NCI-H524 treated with DMSO at 0.1 percent for 48 hours (cell line): Measurements from ENCODE around the gene CADM2.
"Not testable (repeated sequence)": the region's sequence is repeated elsewhere in the genome, so short reads cannot be mapped to it uniquely, and the experiment has no call there.

Experiments used
- DNase-seq: peaks from one replicate; lab custom pipeline; 2025; lab: John Stamatoyannopoulos, UW

CADM2 gene

DNA sequence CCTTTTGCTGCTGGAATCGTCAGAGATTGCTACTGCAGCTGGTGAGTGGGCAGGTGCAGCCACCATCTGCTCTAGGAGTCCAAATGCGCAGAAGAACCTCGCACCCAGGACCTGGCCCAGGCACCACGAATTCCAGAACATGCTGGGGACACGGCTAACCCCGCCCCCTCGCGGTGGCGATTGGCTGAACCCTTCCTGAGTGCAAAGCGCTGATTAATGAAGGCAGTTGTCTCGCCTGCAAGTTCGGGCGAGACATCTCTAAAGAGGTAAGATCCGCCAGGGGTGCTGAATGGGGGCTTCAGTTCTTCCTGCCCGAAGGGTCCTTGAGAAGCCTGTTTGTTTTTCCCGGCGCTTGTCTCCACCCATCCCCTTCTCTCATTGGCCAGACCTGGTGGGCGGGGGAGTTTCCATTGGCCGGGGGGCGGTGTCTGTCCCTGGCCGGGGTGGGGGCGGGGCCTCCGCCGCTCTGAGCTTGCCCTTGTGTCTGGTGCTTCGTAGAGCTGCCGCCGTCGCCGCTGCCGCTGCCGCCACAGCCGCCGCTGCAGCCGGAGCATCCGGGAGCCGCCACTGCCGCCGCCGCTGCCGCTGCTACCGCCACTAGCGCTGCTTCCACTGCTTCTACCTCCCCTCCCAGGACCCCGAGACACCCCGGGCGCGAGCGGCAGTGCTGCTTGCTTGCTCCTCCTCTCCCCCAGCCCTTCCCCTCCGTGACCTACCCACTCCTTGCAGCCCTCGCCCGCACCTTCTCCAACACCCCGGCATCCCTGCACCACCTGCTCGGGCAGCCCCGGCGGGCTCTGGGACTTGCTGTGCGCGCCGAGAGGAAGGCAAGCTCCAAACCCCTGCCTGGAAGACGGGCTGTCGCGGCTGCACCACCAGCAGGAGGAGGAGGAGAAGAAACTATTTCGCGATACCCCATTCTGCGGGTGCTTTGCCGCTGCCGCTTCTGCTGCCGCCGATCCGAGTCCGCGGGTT, at the start of gene CADM2:
Gene CADM2 (plus strand): TSS at position 495 of the 975 bp plus-strand sequence.
- DNase-seq = peak; percentile 77

DNA sequence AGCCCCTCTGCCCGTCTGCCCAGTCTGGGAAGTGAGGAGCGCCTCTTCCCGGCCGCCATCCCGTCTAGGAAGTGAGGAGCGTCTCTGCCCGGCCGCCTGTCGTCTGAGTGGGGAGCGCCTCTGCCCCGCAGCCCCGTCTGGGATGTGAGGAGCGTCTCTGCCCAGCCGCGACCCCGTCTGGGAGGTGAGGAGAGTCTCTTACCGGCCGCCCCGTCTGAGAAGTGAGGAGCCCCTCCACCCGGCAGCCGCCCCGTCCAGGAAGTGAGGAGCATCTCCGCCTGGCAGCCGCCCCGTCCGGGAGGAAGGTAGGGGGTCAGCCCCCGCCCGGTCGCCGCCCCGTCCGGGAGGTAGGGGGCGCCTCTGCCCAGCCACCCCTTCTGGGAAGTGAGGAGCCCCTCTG, 40.2 kb upstream of the CADM2 start:
- not testable (repeated sequence) for DNase-seq

DNA sequence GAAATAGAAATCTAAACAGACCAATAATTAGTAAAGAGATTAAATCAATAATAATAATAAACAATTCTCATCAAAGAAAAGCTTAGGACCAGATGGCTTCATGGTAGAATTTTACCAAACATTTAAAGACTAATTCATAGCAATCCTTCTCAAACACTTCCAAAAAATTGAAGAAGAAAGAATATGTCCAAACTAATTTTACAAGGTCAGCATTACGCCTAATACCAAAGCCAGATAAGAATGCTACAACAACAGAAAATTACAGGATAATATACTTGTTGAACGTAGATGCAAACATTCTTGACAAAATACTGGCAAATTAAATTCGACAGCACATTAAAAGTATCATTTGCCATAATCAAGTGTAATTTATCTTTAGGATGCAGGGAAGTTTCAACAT, 36.1 kb upstream of the CADM2 start:
- no peak for DNase-seq

DNA sequence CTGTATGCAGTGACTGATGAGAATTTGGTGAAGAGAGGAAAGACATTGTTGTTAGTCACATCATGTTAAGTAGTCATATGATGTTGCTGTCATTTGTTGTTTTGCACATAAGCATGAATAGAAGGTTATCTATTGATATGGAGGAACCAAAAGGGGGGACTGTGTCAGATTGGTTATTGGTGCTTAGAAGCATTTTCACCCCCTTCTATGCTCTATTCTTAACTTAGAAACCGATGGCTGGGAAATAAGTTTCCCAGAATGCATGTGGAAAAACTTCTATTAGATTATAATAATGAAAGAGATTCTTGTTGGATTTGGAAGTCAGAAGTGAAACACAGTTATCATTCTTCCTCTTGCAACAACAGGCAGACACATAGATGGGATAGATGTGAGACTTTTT, 33.2 kb upstream of the CADM2 start:
- no peak for DNase-seq

DNA sequence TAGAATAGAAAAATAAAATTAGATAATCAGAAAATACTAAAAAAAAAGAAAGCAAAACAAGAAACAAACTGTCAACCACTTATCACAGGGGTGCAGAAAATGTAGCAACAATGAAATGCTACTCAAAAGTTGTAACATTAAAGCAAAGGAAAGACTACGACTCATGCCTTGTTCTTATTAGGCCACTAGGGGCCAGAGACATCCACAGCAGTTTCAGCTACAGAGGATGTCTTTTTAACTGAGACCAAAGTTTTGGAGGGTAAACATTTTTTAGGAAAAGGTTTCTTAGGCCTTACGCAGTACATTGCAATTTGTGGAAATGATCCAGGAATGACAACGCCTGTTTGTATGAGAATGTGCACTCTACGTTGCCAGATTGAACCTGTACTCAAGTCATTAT, 15.4 kb upstream of the CADM2 start:
- no peak for DNase-seq

DNA sequence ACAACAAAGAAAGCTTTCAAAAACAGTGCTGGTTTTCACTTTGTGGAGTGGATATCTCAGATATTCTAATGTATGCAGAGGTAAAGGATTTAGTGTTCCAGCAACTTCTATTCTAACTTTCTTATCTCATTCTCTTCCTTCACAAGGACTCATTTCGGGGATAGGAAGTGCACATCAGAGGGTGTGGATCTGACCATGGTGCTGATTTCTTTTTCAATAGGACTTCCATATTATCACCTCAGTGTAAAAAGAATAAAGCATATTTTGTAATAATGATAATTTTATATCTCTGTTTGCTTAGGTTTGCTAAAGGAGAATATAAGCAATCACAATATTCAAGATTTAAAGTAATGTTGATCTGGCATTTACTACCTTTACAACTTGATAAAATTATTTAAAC, 12.5 kb upstream of the CADM2 start:
- DNase-seq = no peak

DNA sequence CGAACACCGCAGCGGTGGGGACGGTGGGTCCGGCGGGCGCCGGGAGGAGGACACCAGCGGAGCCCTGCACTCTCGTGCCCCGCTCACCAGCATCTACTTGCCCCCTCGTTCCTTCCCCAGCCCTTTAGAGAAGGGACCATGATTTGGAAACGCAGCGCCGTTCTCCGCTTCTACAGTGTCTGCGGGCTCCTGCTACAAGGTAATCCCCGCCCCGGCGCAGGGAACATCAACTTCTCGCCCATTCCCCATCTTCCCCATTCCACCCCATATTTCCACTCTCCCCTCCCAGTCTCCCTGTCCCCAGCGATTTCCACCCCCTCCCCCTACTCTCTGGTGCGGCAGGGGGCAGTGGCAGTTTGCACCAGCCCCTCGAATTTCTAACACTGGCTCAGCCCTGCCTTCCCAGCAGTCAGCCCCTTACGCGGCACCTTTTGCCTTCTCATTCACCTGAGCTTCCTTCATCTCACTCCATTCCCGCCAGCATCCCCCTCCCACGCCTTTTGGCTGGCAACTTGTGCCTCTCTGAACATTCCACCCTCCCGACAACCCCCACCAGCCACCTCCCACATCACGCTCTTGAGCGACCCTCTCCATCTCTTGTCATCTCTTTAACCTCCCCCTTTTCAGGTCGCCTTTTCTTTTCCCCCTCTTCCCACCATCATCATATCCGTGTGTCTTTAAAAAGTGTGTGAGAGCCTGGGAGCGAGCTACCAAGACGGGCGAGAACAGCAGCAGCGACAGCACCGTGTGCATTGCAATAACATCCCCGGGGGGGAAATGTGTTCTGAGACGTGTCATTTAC, 882 bp downstream of the CADM2 start:
- DNase-seq = no peak

DNA sequence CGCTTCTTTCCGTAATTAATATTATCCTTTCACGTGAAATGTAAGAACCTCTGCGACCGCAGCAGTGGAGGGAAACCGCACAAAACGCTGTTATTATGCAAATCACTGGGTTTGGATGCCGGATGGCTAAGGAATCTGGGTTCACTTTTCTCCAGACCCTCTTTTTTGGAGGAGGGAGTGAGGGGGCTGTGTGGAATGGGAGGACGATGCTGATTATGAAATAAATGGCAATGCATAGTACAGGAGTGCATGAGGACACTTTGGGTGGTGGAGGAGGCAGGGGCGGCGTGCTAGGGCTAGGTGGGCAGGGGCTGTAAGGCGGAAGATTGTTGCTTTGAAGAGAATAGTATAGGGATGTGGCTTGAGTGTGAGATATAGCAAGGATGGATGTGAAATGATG, 1.8 kb downstream of the CADM2 start:
- DNase-seq = no peak

DNA sequence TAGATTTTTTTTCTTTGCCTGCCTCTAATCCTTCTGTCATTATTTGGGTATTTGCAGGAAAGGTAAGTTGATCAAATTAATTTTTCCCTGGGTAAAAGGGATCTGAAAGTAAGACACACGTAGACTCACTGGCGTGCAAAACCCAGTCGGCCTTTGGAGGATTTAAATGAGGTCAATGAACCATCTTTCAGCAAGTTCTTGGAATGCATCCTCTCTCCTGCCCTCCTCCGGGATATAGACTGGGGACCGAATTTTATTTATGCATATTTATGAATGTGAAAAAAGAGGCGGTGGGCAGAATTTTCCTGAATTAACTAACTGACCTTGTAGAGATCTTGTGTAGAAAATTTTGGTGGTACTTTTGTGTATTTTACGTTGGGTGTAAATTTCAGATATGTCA, 2.2 kb downstream of the CADM2 start:
- DNase-seq = no peak

DNA sequence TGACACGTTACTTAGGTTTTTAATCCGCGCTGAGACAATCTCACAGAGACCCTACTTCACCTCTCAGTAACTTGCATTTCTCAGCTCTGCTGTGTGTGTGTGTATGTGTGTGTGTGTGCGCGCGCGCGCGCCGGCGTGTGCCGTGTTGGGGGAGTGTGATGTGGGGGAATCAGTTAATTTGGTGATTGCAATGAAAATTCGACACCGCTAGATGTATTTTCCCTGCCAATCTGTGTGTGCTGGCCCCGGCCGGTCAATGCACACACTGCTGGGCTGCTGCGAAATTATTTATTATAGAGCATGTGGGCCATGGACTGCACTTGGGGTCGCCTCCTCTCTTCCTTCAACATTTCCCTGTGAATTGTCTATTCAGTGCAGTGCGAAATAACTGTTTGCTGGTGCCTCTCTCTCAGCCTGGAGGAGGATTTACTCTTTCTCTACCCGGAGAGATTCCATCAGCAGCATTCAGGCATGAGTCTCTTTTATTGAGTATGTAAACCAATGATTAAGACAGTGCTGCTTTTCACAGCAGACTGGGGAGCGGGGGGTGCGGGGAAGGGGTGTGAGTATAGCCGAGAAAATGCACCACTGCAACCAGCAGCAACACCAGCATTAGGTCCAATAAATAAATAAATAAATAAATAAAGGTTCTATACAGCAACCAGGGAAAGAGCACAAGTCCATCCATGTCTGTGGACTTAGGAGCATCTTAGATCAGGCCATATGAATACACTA, 2.9 kb downstream of the CADM2 start:
- no peak for DNase-seq

DNA sequence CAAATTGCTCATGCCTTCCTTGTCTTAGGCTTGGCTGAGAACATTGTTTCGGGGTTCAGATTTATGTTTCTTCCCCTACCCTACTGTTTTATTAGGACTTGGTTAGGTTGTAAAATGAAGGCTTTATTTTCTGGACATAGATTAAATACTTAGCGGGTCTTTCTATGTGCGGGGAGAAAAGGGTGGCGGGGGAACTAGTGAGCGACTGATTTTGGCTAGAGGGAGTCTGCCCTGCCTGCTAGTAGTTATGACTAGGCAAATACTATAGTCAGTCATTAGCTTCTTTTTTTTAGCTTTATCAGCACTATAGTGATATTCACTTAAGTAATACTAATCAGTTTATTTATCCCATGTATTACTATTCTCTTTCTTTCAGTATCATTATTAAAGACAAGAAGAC, 3.6 kb downstream of the CADM2 start:
- DNase-seq = no peak

DNA sequence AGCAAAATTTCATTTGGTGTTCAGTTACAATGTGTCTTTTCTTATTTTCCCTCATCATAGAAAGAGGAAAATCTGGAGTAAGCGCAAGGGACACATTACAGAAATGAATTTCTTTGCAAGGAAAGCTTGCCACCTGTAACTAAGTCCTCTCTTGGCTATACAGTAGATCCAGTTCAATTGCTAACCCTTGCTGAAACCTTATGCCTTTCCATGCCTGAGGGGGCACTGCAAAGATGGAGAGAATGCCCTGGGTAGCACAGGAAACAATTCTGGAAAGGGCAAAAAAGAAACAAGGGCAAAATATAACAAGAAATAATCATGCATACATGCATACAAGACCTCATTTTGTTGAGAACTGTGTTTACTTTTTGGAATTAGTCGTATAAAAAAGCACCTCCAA, 4.3 kb downstream of the CADM2 start:
- DNase-seq = no peak

DNA sequence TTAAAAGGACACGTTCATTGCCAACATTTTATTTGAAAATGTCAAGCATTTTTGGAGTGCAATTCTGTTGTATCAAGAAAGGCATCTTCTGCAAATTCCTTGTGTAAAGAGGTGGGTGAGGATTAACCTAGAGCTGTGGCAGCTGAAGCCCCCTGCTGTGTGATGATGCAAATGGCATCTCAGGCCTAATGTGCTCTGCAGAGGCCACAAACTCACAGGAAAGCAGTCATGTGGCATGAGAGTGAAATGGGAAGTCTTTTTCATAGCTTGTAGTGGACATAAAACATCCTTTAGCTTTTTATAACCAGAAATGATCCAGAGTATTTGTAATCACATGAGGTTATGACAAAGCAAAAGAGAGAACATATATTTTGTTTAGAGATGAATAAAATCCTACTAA, 6.4 kb downstream of the CADM2 start:
- no peak for DNase-seq

DNA sequence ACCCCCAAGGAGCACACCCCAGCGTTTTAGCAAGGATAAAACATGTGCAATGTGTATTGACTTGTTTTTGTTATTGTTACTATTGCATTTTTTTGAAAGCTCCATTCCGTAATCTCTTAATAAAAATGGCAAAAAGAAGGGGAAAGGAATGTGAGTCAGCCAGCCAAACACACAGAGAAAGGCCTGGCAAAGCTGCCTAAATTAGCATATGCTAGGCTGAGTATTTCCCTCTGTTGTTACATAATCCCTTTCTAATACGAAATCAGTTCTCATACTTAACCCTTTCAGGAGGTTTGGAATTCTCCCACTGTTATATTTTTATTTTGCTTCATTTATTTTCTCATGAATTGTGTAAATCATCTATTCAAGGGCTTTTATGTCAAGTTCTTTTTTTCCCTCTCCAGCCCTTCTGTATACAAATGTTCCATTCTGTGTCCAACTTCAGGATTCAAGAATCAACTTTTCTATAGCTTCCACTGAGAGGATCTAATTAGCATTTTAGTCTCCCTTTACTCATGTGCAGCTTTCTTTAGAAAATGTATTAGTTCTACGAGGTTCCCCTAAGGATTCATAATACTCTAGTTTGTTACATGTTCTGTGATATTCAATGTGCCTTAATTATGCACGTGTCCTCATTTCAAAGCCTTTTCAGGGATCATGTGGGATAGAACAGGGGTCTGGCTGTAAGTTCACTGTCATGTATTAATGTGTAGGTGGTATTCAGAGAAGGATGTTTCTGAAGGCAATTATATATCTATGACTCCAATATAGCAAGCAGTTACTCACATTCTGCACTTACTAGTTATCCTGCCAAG, 9.2 kb downstream of the CADM2 start:
- DNase-seq = no peak

DNA sequence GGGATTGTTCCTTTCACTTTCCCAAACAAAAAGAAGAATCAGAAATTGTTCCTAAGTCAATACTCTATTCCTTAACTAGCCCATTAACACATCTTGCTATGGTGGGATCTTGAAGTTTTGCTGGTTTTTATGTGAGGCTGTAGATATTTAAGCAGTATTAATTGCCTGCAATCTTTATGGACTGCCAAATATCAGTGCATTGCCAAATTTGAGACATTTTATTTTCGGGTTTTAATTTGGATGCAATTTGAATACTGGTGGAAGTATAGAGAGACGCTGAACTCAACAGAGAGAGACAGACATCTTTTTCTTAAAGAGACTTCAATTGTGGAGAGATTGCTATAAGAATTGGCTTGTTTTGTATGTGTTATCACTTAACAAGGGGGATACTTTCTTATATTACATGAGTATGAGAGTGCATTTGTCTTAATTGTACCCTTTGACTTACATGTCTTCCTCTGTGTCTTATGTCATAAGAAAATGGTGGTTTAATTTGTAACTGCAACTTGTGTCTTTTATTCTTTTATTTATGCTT, 10.0 kb downstream of the CADM2 start:
- DNase-seq = no peak

DNA sequence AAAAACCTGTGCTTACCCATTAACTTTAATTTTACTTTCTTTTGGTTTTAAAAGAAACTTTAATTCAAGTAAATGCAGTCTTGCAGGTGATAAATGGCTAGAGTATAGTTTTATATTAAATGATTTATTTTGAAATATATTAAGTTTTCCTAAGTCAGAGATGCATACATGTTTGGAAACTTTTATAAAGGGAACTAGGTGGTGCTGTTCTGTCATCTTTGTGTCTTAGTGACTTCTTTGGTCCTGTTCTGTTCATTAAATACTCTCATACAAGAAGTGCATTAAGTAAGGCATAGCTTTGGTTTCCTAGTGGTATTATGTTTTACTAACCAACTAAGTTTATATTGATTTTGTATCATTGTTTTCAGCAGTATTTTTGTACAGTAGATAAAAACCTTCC, 15.6 kb downstream of the CADM2 start:
- no peak for DNase-seq

DNA sequence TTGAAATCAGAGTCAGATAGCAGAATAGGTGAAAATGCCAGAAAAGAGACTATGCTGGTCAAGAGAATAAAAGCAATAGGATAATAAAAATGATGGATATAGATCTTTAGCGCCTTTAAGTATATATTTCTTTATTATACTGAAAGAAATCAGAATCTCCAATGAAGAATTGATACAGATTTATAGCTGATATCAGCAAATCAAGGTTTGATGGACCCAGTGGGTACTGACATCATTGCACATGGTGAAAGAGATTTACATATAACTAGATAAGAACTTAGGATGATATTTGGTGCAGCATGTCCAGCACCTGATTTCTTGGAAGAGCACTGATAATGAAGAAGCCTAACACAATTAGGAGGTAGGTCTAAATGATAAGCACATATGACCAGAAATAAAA, 18.2 kb downstream of the CADM2 start:
- no peak for DNase-seq

DNA sequence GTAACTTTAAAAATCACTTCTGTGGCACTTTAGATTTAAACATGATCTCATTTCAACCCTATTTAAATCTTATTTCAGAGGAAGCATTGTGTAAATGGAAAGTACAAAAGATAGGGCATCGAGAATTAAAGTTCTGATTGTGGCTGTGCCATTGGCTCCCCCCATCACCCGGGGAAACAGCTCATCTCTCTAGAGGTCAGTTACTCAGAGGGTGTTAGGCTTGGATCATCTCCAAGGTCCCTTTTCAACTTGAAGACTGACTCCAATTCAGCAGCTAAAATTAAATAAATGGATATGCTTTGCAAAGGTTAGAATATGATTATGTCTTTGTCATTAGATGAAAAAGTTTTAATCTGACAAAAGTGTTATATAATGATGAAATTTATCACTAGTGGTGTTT, 20.1 kb downstream of the CADM2 start:
- DNase-seq = no peak

DNA sequence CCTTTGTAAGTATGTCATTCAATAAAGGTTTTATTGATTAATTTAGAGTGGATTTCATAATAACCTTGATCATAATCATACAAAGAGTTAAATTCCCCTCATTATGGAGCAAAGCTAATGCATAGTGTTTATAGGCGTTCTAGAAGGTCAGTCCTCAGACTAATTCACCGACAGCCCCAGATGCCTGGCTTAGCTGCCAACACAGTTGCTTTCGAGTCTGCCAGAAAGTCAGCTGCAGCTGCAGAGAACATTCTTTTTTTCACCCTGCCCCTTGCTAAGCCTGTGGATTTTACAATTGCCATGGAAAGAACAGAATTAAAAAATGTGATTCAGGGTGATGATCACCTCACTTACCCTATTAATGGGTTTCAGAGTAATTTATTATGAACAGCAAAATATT, 21.2 kb downstream of the CADM2 start:
- DNase-seq = no peak

DNA sequence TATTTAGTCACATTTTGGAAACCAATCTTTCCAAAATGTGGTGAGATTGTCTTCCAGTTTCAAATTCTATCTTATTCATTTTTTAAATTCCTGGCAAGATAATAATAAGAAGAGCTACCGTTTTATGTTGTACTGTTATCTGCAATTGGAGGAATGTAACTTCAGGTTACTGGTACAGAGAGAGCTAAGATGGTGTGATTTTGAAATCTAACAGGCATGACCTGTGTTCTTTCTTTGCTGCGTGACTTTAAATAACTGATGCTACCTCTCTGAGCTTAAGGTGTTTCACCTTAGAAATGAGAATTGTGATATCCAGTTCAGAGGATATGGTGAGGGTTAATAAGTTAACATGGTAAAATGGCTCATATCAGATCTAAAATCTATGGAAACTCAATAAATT, 21.7 kb downstream of the CADM2 start:
- no peak for DNase-seq

DNA sequence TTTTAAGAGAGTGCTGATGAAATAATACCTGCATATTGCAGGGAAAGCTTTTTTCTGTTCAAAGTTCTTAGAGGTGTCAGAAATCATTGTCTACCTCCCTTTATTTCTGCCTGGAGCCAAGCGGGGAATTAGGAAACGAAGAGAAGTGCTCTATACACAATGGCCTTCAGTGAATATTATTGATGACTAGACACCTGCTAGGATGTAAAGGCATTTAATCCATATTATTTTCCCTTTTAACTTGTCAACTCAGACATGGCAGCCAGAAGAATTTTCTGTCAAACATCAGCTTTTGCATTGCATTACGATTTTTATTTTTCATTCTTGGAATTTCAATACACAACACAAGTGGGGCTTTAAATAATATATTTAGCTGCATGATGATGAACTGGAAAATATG, 24.7 kb downstream of the CADM2 start:
- no peak for DNase-seq
